Astrocyte of the spinal cord (primary cell): ENCODE results near the gene SLC28A1.

ENCODE experiments used
- DNase-seq: peaks from one replicate; pipeline ENCODE4 v3.0.0; 2011; ENCODE audit warnings: low read depth, low spot score
- H3K4me3 ChIP-seq: 2 replicates; pipeline ENCODE4 v1.5.1; 2011; ENCODE audit warnings: low read depth, mild to moderate bottlenecking, low read length, moderate library complexity
- CTCF ChIP-seq: IDR thresholded peaks from 2 replicates; pipeline ENCODE4 v1.5.1; 2012; ENCODE audit warnings: low read depth, mild to moderate bottlenecking, low read length, inconsistent platforms
- in situ Hi-C: cut with HindIII; loops from 2 replicates; pipeline ENCODE4 v1.10.0; 2017; ENCODE audit warnings: low sequenced_read_pairs

SLC28A1 gene

GRCh38 chr15:84909782-84910181 is 25.3 kb downstream of the SLC28A1 start:
- in situ Hi-C loops = no loop called here
- no peak overlapping the region for H3K4me3 ChIP-seq
- no peak for TF ChIP-seq CTCF
- no peak for DNase-seq

GRCh38 chr15:84910928-84911623 is 26.6 kb downstream of the SLC28A1 start:
- H3K4me3 ChIP-seq = no peak overlapping the region
- DNase-seq = no peak
- TF ChIP-seq CTCF = no peak
- in situ Hi-C loops = no loop called here

GRCh38 chr15:84911879-84912660 is 27.6 kb downstream of the SLC28A1 start:
- no peak for TF ChIP-seq CTCF
- H3K4me3 ChIP-seq = no peak overlapping the region
- in situ Hi-C loops = no loop called here
- DNase-seq = peak; percentile 99

GRCh38 chr15:84913360-84913723 is 28.9 kb downstream of the SLC28A1 start:
- in situ Hi-C loops = no loop called here
- no peak overlapping the region for H3K4me3 ChIP-seq
- DNase-seq = no peak
- TF ChIP-seq CTCF = no peak

GRCh38 chr15:84914351-84914750 is 29.9 kb downstream of the SLC28A1 start:
- DNase-seq = no peak
- in situ Hi-C loops = no loop called here
- TF ChIP-seq CTCF = no peak
- H3K4me3 ChIP-seq = no peak overlapping the region

GRCh38 chr15:84914909-84915605 is 30.6 kb downstream of the SLC28A1 start:
- H3K4me3 ChIP-seq = no peak overlapping the region
- peak; percentile 89 for DNase-seq
- TF ChIP-seq CTCF = no peak
- in situ Hi-C loops = no loop called here
